Measurements from ENCODE around the gene MPP3.

MPP3 gene

GRCh38 chr17:43768943-43769342, 64.0 kb downstream of the MPP3 start:
- Histone ChIP-seq H3K9me3 (ENCODE audit: control insufficient read depth, insufficient read depth, low read depth, low read length) (no peaks in the 10 kb centered on the region), H3K4me3 (ENCODE audit: low read depth, low read length) (no peak overlapping the region), H3K4me1 (ENCODE audit: control insufficient read depth, insufficient read depth, low read length) (no peaks in the 10 kb centered on the region), H3K27ac (ENCODE audit: extremely low read depth, low read depth, low read length) (no peak overlapping the region), H3K36me3 (ENCODE audit: control insufficient read depth in 2 of 2, insufficient read depth in 1 of 2, low read length in 2 of 2) (peaks cover 30 to 59% of the 10 kb centered on the region in 2 experiments)
- CTCF ChIA-PET = interaction anchor here (0.6 to 1.9 kb wide), 3 partner anchors 9 to 71 kb away, joined by 3 to 8 read pairs (median 3); no protein-coding TSS in a partner anchor
- TF ChIP-seq ZNF664 (tag by site-specific recombination; IDR thresholded peaks at IDR 0.05) (no peak), ZNF600 (tag by site-specific recombination; IDR thresholded peaks at IDR 0.05) (no peak), ZNF639 (tag by site-specific recombination; IDR thresholded peaks at IDR 0.05) (no peak), ZNF791 (tag by site-specific recombination; IDR thresholded peaks at IDR 0.05) (no peak), ZBTB10 (tag by site-specific recombination; IDR thresholded peaks at IDR 0.05) (no peak), EGR2 (tag by site-specific recombination; IDR thresholded peaks at IDR 0.05; ENCODE audit: low read depth) (no peak), ZNF335 (tag by site-specific recombination; conservative IDR thresholded peaks at IDR 0.05) (no peak), ZNF548 (tag by site-specific recombination; IDR thresholded peaks at IDR 0.05) (no peak), ZNF416 (tag by site-specific recombination; IDR thresholded peaks at IDR 0.05) (no peak), ZNF549 (tag by site-specific recombination; IDR thresholded peaks at IDR 0.05) (no peak), ZNF138 (tag by site-specific recombination; IDR thresholded peaks at IDR 0.05; ENCODE audit: borderline replicate concordance) (no peak), ZNF202 (tag by site-specific recombination; IDR thresholded peaks at IDR 0.05; ENCODE audit: borderline replicate concordance) (no peak), ZNF518A (tag by site-specific recombination; conservative IDR thresholded peaks at IDR 0.05; ENCODE audit: low read depth) (no peak), ZNF585B (tag by site-specific recombination; IDR thresholded peaks at IDR 0.05) (no peak), MYNN (tag by site-specific recombination; IDR thresholded peaks at IDR 0.05; ENCODE audit: borderline replicate concordance) (no peak), SP7 (tag by site-specific recombination; IDR thresholded peaks at IDR 0.05) (no peak), ZNF513 (tag by site-specific recombination; IDR thresholded peaks at IDR 0.05) (no peak), PRDM6 (tag by site-specific recombination; IDR thresholded peaks at IDR 0.05) (no peak)
- POLR2A ChIA-PET = no interaction called here
